K562 (cell line): Measurements from ENCODE around the gene TPRG1L. TPM values are rescaled to one million over a fixed set of nuclear protein-coding genes. Genes with fewer than 3 reads are reported as not detected.

Source experiments
- ATAC-seq: fragments of 200-7000 bp; cut with Tn5 transposase; 3 replicates; pipeline ENCODE4 v1.9.1; 2020; ENCODE audit warnings: moderate library complexity
- BruUV-seq: library from RNA; stranded (reverse); fragments of 400-500 nt; replicated peaks from 2 replicates; lab custom pipeline; 2021; lab: Mats Ljungman, UMichigan
- CTCF ChIA-PET: fragments of 300-600 bp; formaldehyde crosslinking; extraction: SDS; loops from one replicate; lab custom pipeline; 2021; ENCODE audit warnings: low intra/inter-chr PET ratio; lab: Yijun Ruan, JAX
- POLR2A ChIA-PET: fragments of 300-600, 350-650 bp; sonication (Branson Sonifier 250); formaldehyde crosslinking; extraction: SDS; loops from one replicate; lab custom pipeline; 2021; ENCODE audit warnings: antibody characterized with exemption, inconsistent platforms; lab: Yijun Ruan, JAX
- DNase-seq, 4 experiments: peaks; one replicate each; pipeline versions ENCODE4 v3.0.0 to v3.0.0-alpha.2; 2011 to 2018; ENCODE audit warnings: low spot score in 3 of 4, mixed read lengths in 3 of 4; ENCODE audit errors: extremely low read depth in 1 of 4
- FAIRE-seq: peaks from 2 replicates; lab custom pipeline; 2011; peaks lifted over from hg19 to GRCh38; lab: Jason Lieb, UNC
- H2AFZ ChIP-seq: 2 replicates; pipeline ENCODE4 v1.6.0; 2011; ENCODE audit warnings: low read depth, low read length, control low read depth, inconsistent platforms
- H3K27ac ChIP-seq: fragments of 200-600 bp; 3 replicates; pipeline ENCODE4 v1.8.0; 2011; ENCODE audit warnings: low read depth, mild to moderate bottlenecking, control low read depth, inconsistent platforms, low read length, moderate library complexity, mixed read lengths; ENCODE audit errors: extremely low read depth
- H3K27me3 ChIP-seq, 2 experiments: fragments of 300-600 bp in 1 of 2; 2 replicates in 1 of 2; 3 replicates in 1 of 2; pipeline versions ENCODE4 v1.6.0 to v1.8.0; 2011; ENCODE audit warnings: inconsistent platforms in 2 of 2, low read length in 2 of 2, mild to moderate bottlenecking in 1 of 2, mixed read lengths in 1 of 2, moderate library complexity in 1 of 2; ENCODE audit not compliant: control insufficient read depth in 2 of 2, insufficient read depth in 2 of 2
- H3K36me3 ChIP-seq: fragments of 300-600 bp; 3 replicates; pipeline ENCODE4 v1.8.0; 2011; ENCODE audit warnings: mild to moderate bottlenecking, low read length, inconsistent platforms; ENCODE audit not compliant: control insufficient read depth, insufficient read depth
- H3K4me1 ChIP-seq, 2 experiments: fragments of 200-600 bp in 1 of 2; replicated peaks in 1 of 2; 2 replicates in 1 of 2; 3 replicates in 1 of 2; pipeline versions ENCODE4 v1.5.1 to v1.8.0; 2011; ENCODE audit warnings: inconsistent platforms in 2 of 2, low read length in 2 of 2, mild to moderate bottlenecking in 1 of 2, mixed read lengths in 1 of 2, moderate library complexity in 1 of 2; ENCODE audit not compliant: control insufficient read depth in 2 of 2, insufficient read depth in 2 of 2
- H3K4me2 ChIP-seq: 2 replicates; pipeline ENCODE4 v1.6.1; 2011; ENCODE audit warnings: low read length, control low read depth, inconsistent platforms, mixed read lengths; ENCODE audit not compliant: insufficient read depth
- H3K4me3 ChIP-seq: fragments of 200-600 bp; sonication (generic), shearing (Covaris generic); 2 replicates; pipeline ENCODE4 v1.5.1; 2016; ENCODE audit warnings: control low read depth, inconsistent platforms
- H3K79me2 ChIP-seq: fragments of 200-600 bp; 3 replicates; pipeline ENCODE4 v1.8.0; 2011; ENCODE audit warnings: low read length, inconsistent platforms; ENCODE audit not compliant: control insufficient read depth, insufficient read depth
- H3K9ac ChIP-seq, 2 experiments: 2 replicates each; pipeline versions ENCODE4 v1.6.0 to v1.6.1; 2011; ENCODE audit warnings: low read depth in 2 of 2, low read length in 2 of 2, control low read depth in 1 of 2, inconsistent platforms in 1 of 2, mild to moderate bottlenecking in 1 of 2, mixed read lengths in 1 of 2; ENCODE audit not compliant: insufficient read depth in 1 of 2
- H3K9me1 ChIP-seq: one replicate; pipeline ENCODE4 v1.6.0; 2011; ENCODE audit warnings: inconsistent platforms, mild to moderate bottlenecking, low read length, moderate library complexity; ENCODE audit not compliant: control insufficient read depth, insufficient read depth
- H3K9me3 ChIP-seq: replicated peaks from 2 replicates; pipeline ENCODE4 v1.5.1; 2011; ENCODE audit warnings: low read depth, low read length, inconsistent platforms; ENCODE audit not compliant: control insufficient read depth, insufficient read depth
- H4K20me1 ChIP-seq: replicated peaks from 2 replicates; pipeline ENCODE4 v1.6.1; 2011; ENCODE audit warnings: low read length, inconsistent platforms, mixed read lengths; ENCODE audit not compliant: control insufficient read depth, insufficient read depth
- POLR2G ChIP-seq: fragments of 200-400 bp; formaldehyde crosslinking; IDR thresholded peaks from 2 replicates; pipeline ENCODE4 v1.6.1; 2017; ENCODE audit warnings: low read depth, mild to moderate bottlenecking, antibody characterized with exemption, low read length, moderate library complexity
- PURB ChIP-seq: sonication (generic); formaldehyde crosslinking; IDR thresholded peaks from 2 replicates; pipeline ENCODE4 v1.9.0; 2021; ENCODE audit warnings: low read depth, mild to moderate bottlenecking, missing genetic modification reagents
- SNIP1 ChIP-seq: fragments of 450-650 bp; IDR thresholded peaks from 2 replicates; pipeline ENCODE4 v1.7.1; 2017; ENCODE audit warnings: low read depth, mild to moderate bottlenecking
- XRCC5 ChIP-seq: fragments of 200-400 bp; formaldehyde crosslinking; IDR thresholded peaks from 2 replicates; pipeline ENCODE4 v1.6.1; 2017; ENCODE audit warnings: low read depth, mild to moderate bottlenecking, low read length
- ZNF589 ChIP-seq: fragments of 200-800 bp; sonication (Bioruptor generic); IDR thresholded peaks from 2 replicates; pipeline ENCODE4 v1.6.1; 2016; ENCODE audit warnings: low read depth, missing genetic modification characterization, missing compliant biosample characterization
- ZNF77 ChIP-seq: fragments of 250-450 bp; sonication (Bioruptor Pico); IDR thresholded peaks from 2 replicates; pipeline ENCODE4 v1.5.0; 2020
- WGBS: fragments of 100-300 bp; shearing (Covaris generic); methylation state at CpG from one replicate; pipeline ENCODE4 v1.1.6; 2016; ENCODE audit warnings: low coverage, mixed read lengths; ENCODE audit not compliant: insufficient coverage; ENCODE audit errors: missing lambda C conversion rate; 5-methylcytosine and 5-hydroxymethylcytosine counted together
- in situ Hi-C: fragments of 300-500 bp; cut with MboI; formaldehyde crosslinking; loops from 4 replicates; pipeline ENCODE4 v1.15.0; 2018; ENCODE audit warnings: inconsistent platforms, mixed read lengths
- intact Hi-C: fragments of 100-400 bp; cut with micrococcal nuclease; formaldehyde crosslinking; loops from 2 replicates; pipeline ENCODE4 v1.14.2; 2022
- polyA plus RNA-seq, 8 experiments: library from polyadenylated mRNA; depleted of rRNA in 4 of 8; stranded (reverse) in 5 of 8; unstranded in 3 of 8; fragments of >200 nt; fragmentation: Nextera tagmentation in 2 of 8; fragmentation: Illumina TruSeq in 1 of 8; extraction: Ambion mirVana in 2 of 8; extraction: Trizol in 1 of 8; gene quantifications; 2 replicates each; pipeline versions ENCODE4 v1.2.1 to v1.2.3, GENCODE V29; 2011 to 2014; ENCODE audit warnings: inconsistent platforms in 1 of 8, missing spikeins in 1 of 8
- total RNA-seq, 7 experiments: library from RNA; depleted of rRNA in 6 of 7; stranded (reverse); fragments of >200 nt in 6 of 7; fragmentation: Illumina TruSeq in 2 of 7; extraction: Trizol in 2 of 7; gene quantifications; 2 replicates each; pipeline versions ENCODE4 v1.2.1 to v1.2.3, GENCODE V29; 2011 to 2021; ENCODE audit warnings: low replicate concordance in 1 of 7
- TF ChIP-seq, protein P1 (sequence below): sonication (generic); formaldehyde crosslinking; IDR thresholded peaks from 2 replicates; pipeline ENCODE4 v1.8.1; 2023; ENCODE audit warnings: mild to moderate bottlenecking, missing genetic modification reagents

Gene TPRG1L
- total and polyA plus RNA-seq, 9 of the 15 experiments (the other 6 are each of a cell fraction or from before 2014, with no cell fraction given): 1.6 to 11.0 (median 6.2) TPM

DNA sequence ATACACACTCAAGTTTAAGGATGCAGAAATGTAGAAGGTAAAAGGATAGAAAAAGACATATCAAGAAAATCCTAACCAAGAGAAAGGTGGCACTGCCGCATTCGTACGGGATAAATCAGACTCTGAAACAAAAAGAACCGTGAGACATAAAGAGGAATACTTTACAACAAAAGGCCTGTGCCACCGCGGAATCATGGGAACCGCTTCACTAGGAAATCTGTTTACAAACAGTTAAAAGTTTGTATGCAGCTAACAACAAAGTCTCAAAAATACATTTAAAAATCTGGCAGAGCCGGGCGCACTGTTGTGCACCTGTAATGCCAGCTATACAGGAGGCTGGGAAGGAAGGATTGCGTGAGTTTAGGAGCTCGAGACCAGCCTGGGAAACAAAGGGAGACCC, 17.0 kb downstream of the TPRG1L start:
- 87% methylated on average over 11 of the region's 11 CpGs for WGBS
- no peaks in the 10 kb centered on the region for H3K9me1 ChIP-seq
- H4K20me1 ChIP-seq: 0 out of 2 replicates have a peak, but pooled peaks cover 7% of the 10 kb centered on the region
- no peak overlapping the region for H2AFZ ChIP-seq
- H3K9ac ChIP-seq: no peak overlapping the region
- ATAC-seq: no peak
- H3K9me3 ChIP-seq: no peaks in the 10 kb centered on the region
- intact Hi-C loops (no loop called here), in situ Hi-C loops (no loop called here)
- peaks cover 0 to 8% of the 10 kb centered on the region in 2 experiments; a peak in 1 of 5 replicates for H3K4me1 ChIP-seq
- H3K4me3 ChIP-seq: no peak overlapping the region
- ChIA-PET POLR2A (interaction anchor here (0.8 to 1.8 kb wide), 2 partner anchors 10 to 11 kb away, joined by 3 to 8 read pairs; no protein-coding TSS in a partner anchor), CTCF (no interaction called here)
- no peak overlapping the region for H3K4me2 ChIP-seq
- no peak for DNase-seq
- BruUV-seq: no TSS peak
- no peak for TF ChIP-seq SNIP1
- no peak for FAIRE-seq
- peaks cover 51% of the 10 kb centered on the region; the same call in 2 of the 3 replicates for H3K36me3 ChIP-seq
- no peaks in the 10 kb centered on the region for H3K79me2 ChIP-seq
- no peak overlapping the region for H3K27ac ChIP-seq
- H3K27me3 ChIP-seq: no peaks in the 10 kb centered on the region

GRCh38 chr1:3642919-3643675, 18.3 kb downstream of the TPRG1L start:
- Histone ChIP-seq H3K4me3 (no peak overlapping the region), H3K79me2 (no peaks in the 10 kb centered on the region), H3K4me1 (peaks cover 0 to 8% of the 10 kb centered on the region in 2 experiments; a peak in 1 of 5 replicates), H3K9me1 (no peaks in the 10 kb centered on the region), H3K9ac (no peak overlapping the region), H3K27me3 (no peaks in the 10 kb centered on the region), H2AFZ (no peak overlapping the region), H4K20me1 (0 out of 2 replicates have a peak, but pooled peaks cover 7% of the 10 kb centered on the region), H3K36me3 (peaks cover 50% of the 10 kb centered on the region; the same call in 2 of the 3 replicates), H3K9me3 (no peaks in the 10 kb centered on the region), H3K4me2 (no peak overlapping the region), H3K27ac (no peak overlapping the region)
- FAIRE-seq (no peak), ATAC-seq (no peak), DNase-seq (no peak)
- intact Hi-C loops: no loop called here
- POLR2A ChIA-PET: interaction anchor here (1.8 kb wide), 1 partner anchor 12 kb away, joined by 8 read pairs; no protein-coding TSS in a partner anchor
- TF ChIP-seq POLR2G (0 out of 2 replicates have a peak, but pooled peaks have one; percentile 29), XRCC5 (no peak), PURB (CRISPR knock-in tag) (no peak), ZNF589 (CRISPR knock-in tag) (no peak), ZNF77 (CRISPR knock-in tag) (no peak)
- TF ChIP-seq, protein P1, sequence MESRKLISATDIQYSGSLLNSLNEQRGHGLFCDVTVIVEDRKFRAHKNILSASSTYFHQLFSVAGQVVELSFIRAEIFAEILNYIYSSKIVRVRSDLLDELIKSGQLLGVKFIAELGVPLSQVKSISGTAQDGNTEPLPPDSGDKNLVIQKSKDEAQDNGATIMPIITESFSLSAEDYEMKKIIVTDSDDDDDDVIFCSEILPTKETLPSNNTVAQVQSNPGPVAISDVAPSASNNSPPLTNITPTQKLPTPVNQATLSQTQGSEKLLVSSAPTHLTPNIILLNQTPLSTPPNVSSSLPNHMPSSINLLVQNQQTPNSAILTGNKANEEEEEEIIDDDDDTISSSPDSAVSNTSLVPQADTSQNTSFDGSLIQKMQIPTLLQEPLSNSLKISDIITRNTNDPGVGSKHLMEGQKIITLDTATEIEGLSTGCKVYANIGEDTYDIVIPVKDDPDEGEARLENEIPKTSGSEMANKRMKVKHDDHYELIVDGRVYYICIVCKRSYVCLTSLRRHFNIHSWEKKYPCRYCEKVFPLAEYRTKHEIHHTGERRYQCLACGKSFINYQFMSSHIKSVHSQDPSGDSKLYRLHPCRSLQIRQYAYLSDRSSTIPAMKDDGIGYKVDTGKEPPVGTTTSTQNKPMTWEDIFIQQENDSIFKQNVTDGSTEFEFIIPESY (CRISPR knock-in tag): 0 out of 2 replicates have a peak, but pooled peaks have one; percentile 34
- CTCF ChIA-PET: no interaction called here
- WGBS: 87% methylated on average over 34 of the region's 43 CpGs
- BruUV-seq: no TSS peak
- in situ Hi-C loops: no loop called here
